ENCODE data around the gene CEP76.

CEP76 gene

GRCh38 chr18:12638644-12639124, 63.8 kb downstream of the CEP76 start:
- no peak overlapping the region for H2BK120ac ChIP-seq (ENCODE audit: low read depth, low read length)

GRCh38 chr18:12637901-12638643, 64.5 kb downstream of the CEP76 start:
- Histone ChIP-seq H3K27ac (replicated peaks; ENCODE audit: low read length) (no peak overlapping the region), H3K14ac (ENCODE audit: low read length) (no peak overlapping the region), H4K8ac (ENCODE audit: low read depth, low read length) (no peak overlapping the region), H2BK12ac (ENCODE audit: low read length) (no peak overlapping the region), H2BK120ac (ENCODE audit: low read depth, low read length) (no peak overlapping the region), H2AFZ (ENCODE audit: low read length) (no peak overlapping the region), H3K9ac (ENCODE audit: low read depth, low read length, poor library complexity) (no peak overlapping the region), H3K4me2 (ENCODE audit: insufficient read depth, low read length, poor library complexity, severe bottlenecking) (no peak overlapping the region), H3K79me1 (ENCODE audit: low read depth, low read length) (no peaks in the 10 kb centered on the region), H3K18ac (ENCODE audit: low read length) (no peak overlapping the region), H2AK5ac (ENCODE audit: low read depth, low read length) (no peak overlapping the region), H2BK15ac (ENCODE audit: low read length) (no peak overlapping the region), H4K91ac (ENCODE audit: low read depth, low read length, poor library complexity) (no peak overlapping the region), H3K23ac (ENCODE audit: low read depth, low read length, poor library complexity) (no peak overlapping the region), H3K4ac (ENCODE audit: low read length) (no peak overlapping the region), H2BK5ac (ENCODE audit: low read length) (no peak overlapping the region), H3K36me3 (replicated peaks in 1 of 2; ENCODE audit: control insufficient read depth in 2 of 2, insufficient read depth in 2 of 2, low read length in 2 of 2) (peaks cover 0 to 17% of the 10 kb centered on the region in 2 donors), H3K9me3 (replicated peaks in 1 of 2; ENCODE audit: control insufficient read depth in 2 of 2, insufficient read depth in 1 of 2, low read depth in 1 of 2, low read length in 2 of 2) (no peaks in the 10 kb centered on the region), H3K4me1 (ENCODE audit: control insufficient read depth in 2 of 2, insufficient read depth in 1 of 2, low read depth in 1 of 2, low read length in 2 of 2) (no peaks in the 10 kb centered on the region), H3K4me3 (ENCODE audit: low read length in 2 of 2) (no peak overlapping the region), H3K27me3 (ENCODE audit: control insufficient read depth in 3 of 3, insufficient read depth in 3 of 3, low read depth in 1 of 3, low read length in 3 of 3) (no peaks in the 10 kb centered on the region)
- no CpG with 5 or more reads among the region's 4 CpGs for WGBS, 2 donors (ENCODE audit: extremely low coverage in 2 of 2, insufficient read length in 2 of 2, insufficient replicate concordance in 1 of 2)
- DNase-seq (ENCODE audit: low spot score), result no peak

More at GRCh38 chr18:12638644-12639124, 63.8 kb downstream of the CEP76 start:
- no CpG with 5 or more reads among the region's 3 CpGs for WGBS, 2 donors (ENCODE audit: extremely low coverage in 2 of 2, insufficient read length in 2 of 2, insufficient replicate concordance in 1 of 2)
- no peak overlapping the region for H2BK15ac ChIP-seq (ENCODE audit: low read length)
- no peak for DNase-seq (ENCODE audit: low spot score)
- no peak overlapping the region for H3K4ac ChIP-seq (ENCODE audit: low read length)
- no peak overlapping the region for H2AK5ac ChIP-seq (ENCODE audit: low read depth, low read length)
- no peak overlapping the region for H3K4me3 ChIP-seq (ENCODE audit: low read length in 2 of 2)
- no peak overlapping the region for H2BK12ac ChIP-seq (ENCODE audit: low read length)
- no peak overlapping the region for H3K4me2 ChIP-seq (ENCODE audit: insufficient read depth, low read length, poor library complexity, severe bottlenecking)
- H2AFZ ChIP-seq (ENCODE audit: low read length), result no peak overlapping the region
- no peaks in the 10 kb centered on the region for H3K27me3 ChIP-seq (ENCODE audit: control insufficient read depth in 3 of 3, insufficient read depth in 3 of 3, low read depth in 1 of 3, low read length in 3 of 3)
- H3K18ac ChIP-seq (ENCODE audit: low read length), result no peak overlapping the region
- peaks cover 0 to 12% of the 10 kb centered on the region in 2 donors for H3K36me3 ChIP-seq (replicated peaks in 1 of 2; ENCODE audit: control insufficient read depth in 2 of 2, insufficient read depth in 2 of 2, low read length in 2 of 2)
- H3K27ac ChIP-seq (replicated peaks; ENCODE audit: low read length), result no peak overlapping the region
- H3K23ac ChIP-seq (ENCODE audit: low read depth, low read length, poor library complexity), result no peak overlapping the region
- H3K79me1 ChIP-seq (ENCODE audit: low read depth, low read length), result no peaks in the 10 kb centered on the region
- H4K91ac ChIP-seq (ENCODE audit: low read depth, low read length, poor library complexity), result no peak overlapping the region
- no peaks in the 10 kb centered on the region for H3K4me1 ChIP-seq (ENCODE audit: control insufficient read depth in 2 of 2, insufficient read depth in 1 of 2, low read depth in 1 of 2, low read length in 2 of 2)
- no peak overlapping the region for H3K14ac ChIP-seq (ENCODE audit: low read length)
- H4K8ac ChIP-seq (ENCODE audit: low read depth, low read length), result no peak overlapping the region
- H3K9me3 ChIP-seq (replicated peaks in 1 of 2; ENCODE audit: control insufficient read depth in 2 of 2, insufficient read depth in 1 of 2, low read depth in 1 of 2, low read length in 2 of 2), result no peaks in the 10 kb centered on the region
- H3K9ac ChIP-seq (ENCODE audit: low read depth, low read length, poor library complexity), result no peak overlapping the region
- H2BK5ac ChIP-seq (ENCODE audit: low read length), result no peak overlapping the region

- H3K36me3 ChIP-seq (replicated peaks in 1 of 2; ENCODE audit: control insufficient read depth in 2 of 2, insufficient read depth in 2 of 2, low read length in 2 of 2), result peaks cover 0 to 23% of the 10 kb centered on the region in 2 donors
- no peak overlapping the region for H3K27ac ChIP-seq (replicated peaks; ENCODE audit: low read length)
- H3K79me1 ChIP-seq (ENCODE audit: low read depth, low read length), result no peaks in the 10 kb centered on the region
- H3K4me3 ChIP-seq (ENCODE audit: low read length in 2 of 2), result no peak overlapping the region
- no peak overlapping the region for H2BK5ac ChIP-seq (ENCODE audit: low read length)
- no peak overlapping the region for H3K4ac ChIP-seq (ENCODE audit: low read length)
- no peak overlapping the region for H2BK12ac ChIP-seq (ENCODE audit: low read length)
- no peak overlapping the region for H3K23ac ChIP-seq (ENCODE audit: low read depth, low read length, poor library complexity)
- H3K9ac ChIP-seq (ENCODE audit: low read depth, low read length, poor library complexity), result no peak overlapping the region
- DNase-seq (ENCODE audit: low spot score), result no peak
- no peak overlapping the region for H2AFZ ChIP-seq (ENCODE audit: low read length)
- no peak overlapping the region for H2AK5ac ChIP-seq (ENCODE audit: low read depth, low read length)
- WGBS, 2 donors (ENCODE audit: extremely low coverage in 2 of 2, insufficient read length in 2 of 2, insufficient replicate concordance in 1 of 2), result no CpG with 5 or more reads among the region's 3 CpGs
- H3K14ac ChIP-seq (ENCODE audit: low read length), result no peak overlapping the region
- H2BK15ac ChIP-seq (ENCODE audit: low read length), result no peak overlapping the region
- H3K4me2 ChIP-seq (ENCODE audit: insufficient read depth, low read length, poor library complexity, severe bottlenecking), result no peak overlapping the region
- H3K9me3 ChIP-seq (replicated peaks in 1 of 2; ENCODE audit: control insufficient read depth in 2 of 2, insufficient read depth in 1 of 2, low read depth in 1 of 2, low read length in 2 of 2), result no peaks in the 10 kb centered on the region
- no peak overlapping the region for H2BK120ac ChIP-seq (ENCODE audit: low read depth, low read length)
- no peak overlapping the region for H4K91ac ChIP-seq (ENCODE audit: low read depth, low read length, poor library complexity)
- no peaks in the 10 kb centered on the region for H3K27me3 ChIP-seq (ENCODE audit: control insufficient read depth in 3 of 3, insufficient read depth in 3 of 3, low read depth in 1 of 3, low read length in 3 of 3)
- no peak overlapping the region for H4K8ac ChIP-seq (ENCODE audit: low read depth, low read length)
- no peaks in the 10 kb centered on the region for H3K4me1 ChIP-seq (ENCODE audit: control insufficient read depth in 2 of 2, insufficient read depth in 1 of 2, low read depth in 1 of 2, low read length in 2 of 2)
- no peak overlapping the region for H3K18ac ChIP-seq (ENCODE audit: low read length)
Observed at GRCh38 chr18:12637393-12637792, 65.1 kb downstream of the CEP76 start.

- H3K27me3 ChIP-seq (ENCODE audit: control insufficient read depth in 3 of 3, insufficient read depth in 3 of 3, low read depth in 1 of 3, low read length in 3 of 3), result no peaks in the 10 kb centered on the region
- no peaks in the 10 kb centered on the region for H3K79me1 ChIP-seq (ENCODE audit: low read depth, low read length)
- no peak overlapping the region for H2AK5ac ChIP-seq (ENCODE audit: low read depth, low read length)
- H3K4me1 ChIP-seq (ENCODE audit: control insufficient read depth in 2 of 2, insufficient read depth in 1 of 2, low read depth in 1 of 2, low read length in 2 of 2), result no peaks in the 10 kb centered on the region
- no peak overlapping the region for H3K18ac ChIP-seq (ENCODE audit: low read length)
- no CpG with 5 or more reads among the region's 6 CpGs for whole genome bisulfite sequencing, 2 donors (ENCODE audit: extremely low coverage in 2 of 2, insufficient read length in 2 of 2, insufficient replicate concordance in 1 of 2)
- H4K8ac ChIP-seq (ENCODE audit: low read depth, low read length), result no peak overlapping the region
- no peak overlapping the region for H3K4me3 ChIP-seq (ENCODE audit: low read length in 2 of 2)
- H3K4ac ChIP-seq (ENCODE audit: low read length), result no peak overlapping the region
- H2BK15ac ChIP-seq (ENCODE audit: low read length), result no peak overlapping the region
- no peak overlapping the region for H3K9ac ChIP-seq (ENCODE audit: low read depth, low read length, poor library complexity)
- H2BK120ac ChIP-seq (ENCODE audit: low read depth, low read length), result no peak overlapping the region
- H3K27ac ChIP-seq (replicated peaks; ENCODE audit: low read length), result no peak overlapping the region
- peaks cover 0 to 38% of the 10 kb centered on the region in 2 donors for H3K36me3 ChIP-seq (replicated peaks in 1 of 2; ENCODE audit: control insufficient read depth in 2 of 2, insufficient read depth in 2 of 2, low read length in 2 of 2)
- no peak for DNase-seq (ENCODE audit: low spot score)
- H2BK12ac ChIP-seq (ENCODE audit: low read length), result no peak overlapping the region
- H4K91ac ChIP-seq (ENCODE audit: low read depth, low read length, poor library complexity), result no peak overlapping the region
- no peak overlapping the region for H2BK5ac ChIP-seq (ENCODE audit: low read length)
- no peaks in the 10 kb centered on the region for H3K9me3 ChIP-seq (replicated peaks in 1 of 2; ENCODE audit: control insufficient read depth in 2 of 2, insufficient read depth in 1 of 2, low read depth in 1 of 2, low read length in 2 of 2)
- H2AFZ ChIP-seq (ENCODE audit: low read length), result no peak overlapping the region
- H3K23ac ChIP-seq (ENCODE audit: low read depth, low read length, poor library complexity), result no peak overlapping the region
- H3K4me2 ChIP-seq (ENCODE audit: insufficient read depth, low read length, poor library complexity, severe bottlenecking), result no peak overlapping the region
- no peak overlapping the region for H3K14ac ChIP-seq (ENCODE audit: low read length)
Observed at GRCh38 chr18:12631831-12632477, 70.6 kb downstream of the CEP76 start.
